ENCODE measurements around the gene BIRC7.
"Not testable (repeated sequence)": the region's sequence is repeated elsewhere in the genome, so short reads cannot be mapped to it uniquely, and the experiment has no call there.

Gene BIRC7

GRCh38 chr20:63241272-63241671 lies 5.6 kb downstream of the BIRC7 start:
- TF ChIP-seq ZNF274 (IDR thresholded peaks at IDR 0.05; ENCODE audit: low read depth, low read length), result no peak
- no peak overlapping the region for H3K4me3 ChIP-seq (ENCODE audit: low read length)

- no peak overlapping the region for H3K4me3 ChIP-seq (ENCODE audit: low read length)
- TF ChIP-seq ZNF274 (IDR thresholded peaks at IDR 0.05; ENCODE audit: low read depth, low read length), result no peak
Measured at GRCh38 chr20:63242736-63243135, 7.0 kb downstream of the BIRC7 start.

GRCh38 chr20:63243604-63244247 lies 8.0 kb downstream of the BIRC7 start:
- no peak overlapping the region for H3K4me3 ChIP-seq (ENCODE audit: low read length)
- no peak for TF ChIP-seq ZNF274 (IDR thresholded peaks at IDR 0.05; ENCODE audit: low read depth, low read length)

GRCh38 chr20:63244468-63244867 lies 8.8 kb downstream of the BIRC7 start:
- H3K4me3 ChIP-seq (ENCODE audit: low read length), result no peak overlapping the region
- TF ChIP-seq ZNF274 (IDR thresholded peaks at IDR 0.05; ENCODE audit: low read depth, low read length), result no peak

- no peak for TF ChIP-seq ZNF274 (IDR thresholded peaks at IDR 0.05; ENCODE audit: low read depth, low read length)
Measured at GRCh38 chr20:63246490-63247288, 11.0 kb downstream of the BIRC7 start.

GRCh38 chr20:63247671-63248228 lies 12.0 kb downstream of the BIRC7 start:
- H3K4me3 ChIP-seq (ENCODE audit: low read length), result no peak overlapping the region
- TF ChIP-seq ZNF274 (IDR thresholded peaks at IDR 0.05; ENCODE audit: low read depth, low read length), result no peak

More at GRCh38 chr20:63246490-63247288, 11.0 kb downstream of the BIRC7 start:
- no peak overlapping the region for H3K4me3 ChIP-seq (ENCODE audit: low read length)

GRCh38 chr20:63248835-63249591 lies 13.3 kb downstream of the BIRC7 start:
- no peak overlapping the region for H3K4me3 ChIP-seq (ENCODE audit: low read length)
- TF ChIP-seq ZNF274 (IDR thresholded peaks at IDR 0.05; ENCODE audit: low read depth, low read length), result no peak

- H3K4me3 ChIP-seq (ENCODE audit: low read length), result no peak overlapping the region
- TF ChIP-seq ZNF274 (IDR thresholded peaks at IDR 0.05; ENCODE audit: low read depth, low read length), result no peak
Measured at GRCh38 chr20:63249891-63250290, 14.2 kb downstream of the BIRC7 start.

GRCh38 chr20:63251350-63251749 lies 15.6 kb downstream of the BIRC7 start:
- H3K4me3 ChIP-seq (ENCODE audit: low read length), result not testable (repeated sequence)

GRCh38 chr20:63252284-63252711 lies 16.6 kb downstream of the BIRC7 start:
- H3K4me3 ChIP-seq (ENCODE audit: low read length), result no peak overlapping the region
- TF ChIP-seq ZNF274 (IDR thresholded peaks at IDR 0.05; ENCODE audit: low read depth, low read length), result no peak

GRCh38 chr20:63253065-63253437 lies 17.3 kb downstream of the BIRC7 start:
- TF ChIP-seq ZNF274 (IDR thresholded peaks at IDR 0.05; ENCODE audit: low read depth, low read length), result no peak
- no peak overlapping the region for H3K4me3 ChIP-seq (ENCODE audit: low read length)

GRCh38 chr20:63253438-63254231 lies 17.9 kb downstream of the BIRC7 start:
- no peak for TF ChIP-seq ZNF274 (IDR thresholded peaks at IDR 0.05; ENCODE audit: low read depth, low read length)
- no peak overlapping the region for H3K4me3 ChIP-seq (ENCODE audit: low read length)

- no peak for TF ChIP-seq ZNF274 (IDR thresholded peaks at IDR 0.05; ENCODE audit: low read depth, low read length)
- no peak within 1 kb of the TSS for H3K4me3 ChIP-seq (ENCODE audit: low read length)
Measured at GRCh38 chr20:63254232-63254605, 18.5 kb downstream of the BIRC7 start, which contains the start of gene NKAIN4. NKAIN4 (minus strand) TSS chr20:63254463; CDS start chr20:63254450, 13 bp downstream.

Measured in GM08714 (cell line).